ENCODE results near the gene TRIML2. TPM values are rescaled to one million over a fixed set of nuclear protein-coding genes. Genes with fewer than 3 reads are reported as not detected.
"Not testable (repeated sequence)": the region's sequence is repeated elsewhere in the genome, so short reads cannot be mapped to it uniquely, and the experiment has no call there.

Gene TRIML2
- total RNA-seq, 1 donor from 2014 or later = not detected

DNA sequence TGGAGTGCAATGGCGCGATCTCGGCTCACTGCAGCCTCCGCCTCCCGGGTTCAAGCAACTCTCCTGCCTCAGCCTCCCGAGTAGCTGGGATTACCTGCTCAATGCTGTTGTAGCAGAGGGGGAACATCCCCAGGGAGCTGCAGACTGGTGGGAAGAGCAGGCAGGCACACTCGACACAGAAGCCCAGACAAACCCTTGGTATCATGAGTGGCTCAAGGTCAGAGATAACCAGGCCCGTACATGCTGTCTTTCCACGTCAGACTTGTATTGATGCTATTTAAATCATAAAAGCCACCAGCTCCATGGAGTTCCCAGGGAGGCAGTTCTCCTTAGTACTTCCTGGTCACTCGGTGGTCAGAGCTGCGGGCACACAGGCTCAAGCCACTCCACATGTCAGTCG is 33.2 kb downstream of the TRIML2 start:
- TF ChIP-seq, protein P1, sequence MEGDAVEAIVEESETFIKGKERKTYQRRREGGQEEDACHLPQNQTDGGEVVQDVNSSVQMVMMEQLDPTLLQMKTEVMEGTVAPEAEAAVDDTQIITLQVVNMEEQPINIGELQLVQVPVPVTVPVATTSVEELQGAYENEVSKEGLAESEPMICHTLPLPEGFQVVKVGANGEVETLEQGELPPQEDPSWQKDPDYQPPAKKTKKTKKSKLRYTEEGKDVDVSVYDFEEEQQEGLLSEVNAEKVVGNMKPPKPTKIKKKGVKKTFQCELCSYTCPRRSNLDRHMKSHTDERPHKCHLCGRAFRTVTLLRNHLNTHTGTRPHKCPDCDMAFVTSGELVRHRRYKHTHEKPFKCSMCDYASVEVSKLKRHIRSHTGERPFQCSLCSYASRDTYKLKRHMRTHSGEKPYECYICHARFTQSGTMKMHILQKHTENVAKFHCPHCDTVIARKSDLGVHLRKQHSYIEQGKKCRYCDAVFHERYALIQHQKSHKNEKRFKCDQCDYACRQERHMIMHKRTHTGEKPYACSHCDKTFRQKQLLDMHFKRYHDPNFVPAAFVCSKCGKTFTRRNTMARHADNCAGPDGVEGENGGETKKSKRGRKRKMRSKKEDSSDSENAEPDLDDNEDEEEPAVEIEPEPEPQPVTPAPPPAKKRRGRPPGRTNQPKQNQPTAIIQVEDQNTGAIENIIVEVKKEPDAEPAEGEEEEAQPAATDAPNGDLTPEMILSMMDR (conservative IDR thresholded peaks at IDR 0.05; ENCODE audit: low read depth, low read length) = no peak
- DNase-seq (ENCODE audit: low read depth) = no peak
- no peak overlapping the region for H3K4me3 ChIP-seq (ENCODE audit: low read depth, low read length)

DNA sequence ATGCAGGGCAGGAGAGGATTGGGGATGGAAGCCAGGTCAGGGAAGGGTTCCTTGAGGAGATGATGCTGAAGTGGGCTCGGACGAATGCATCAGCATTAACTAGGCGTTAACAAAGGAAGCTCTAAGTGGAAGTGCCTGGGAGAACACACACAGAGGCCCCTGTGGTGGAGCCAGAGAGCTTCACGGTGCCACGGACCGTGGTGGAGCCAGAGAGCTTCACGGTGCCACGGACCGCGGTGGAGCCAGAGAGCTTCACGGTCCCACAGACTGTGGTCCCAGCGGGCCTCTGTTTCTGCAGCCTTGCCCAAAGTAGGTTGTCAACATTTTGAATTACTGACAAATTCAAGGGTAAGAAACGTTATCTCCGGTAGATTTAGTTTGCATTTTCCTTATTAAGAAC is 48.3 kb downstream of the TRIML2 start:
- TF ChIP-seq, protein P1 (conservative IDR thresholded peaks at IDR 0.05; ENCODE audit: low read depth, low read length) = no peak
- DNase-seq (ENCODE audit: low read depth) = no peak
- no peak overlapping the region for H3K4me3 ChIP-seq (ENCODE audit: low read depth, low read length)

DNA sequence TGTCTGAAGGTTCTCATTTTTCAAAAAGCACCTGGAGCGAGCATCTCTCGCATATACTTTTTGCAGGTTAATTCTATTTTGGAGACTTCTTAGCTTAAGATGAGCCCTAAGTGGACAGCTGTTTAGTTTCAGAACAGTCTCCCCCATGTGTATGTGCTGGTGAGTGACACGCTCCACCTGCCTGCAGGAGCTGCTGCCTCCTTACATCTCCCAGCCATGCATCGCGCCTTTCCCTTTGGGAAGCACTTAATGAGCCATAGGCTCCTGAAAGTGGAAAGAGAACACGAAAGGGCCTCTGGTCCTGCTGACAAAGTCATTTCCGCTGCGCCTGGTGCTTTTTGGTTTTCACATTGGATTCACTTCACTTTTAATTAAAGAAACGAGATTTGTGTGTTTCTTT is 56.1 kb downstream of the TRIML2 start:
- no peak for DNase-seq (ENCODE audit: low read depth)
- TF ChIP-seq, protein P1 (conservative IDR thresholded peaks at IDR 0.05; ENCODE audit: low read depth, low read length) = no peak
- no peak overlapping the region for H3K4me3 ChIP-seq (ENCODE audit: low read depth, low read length)

DNA sequence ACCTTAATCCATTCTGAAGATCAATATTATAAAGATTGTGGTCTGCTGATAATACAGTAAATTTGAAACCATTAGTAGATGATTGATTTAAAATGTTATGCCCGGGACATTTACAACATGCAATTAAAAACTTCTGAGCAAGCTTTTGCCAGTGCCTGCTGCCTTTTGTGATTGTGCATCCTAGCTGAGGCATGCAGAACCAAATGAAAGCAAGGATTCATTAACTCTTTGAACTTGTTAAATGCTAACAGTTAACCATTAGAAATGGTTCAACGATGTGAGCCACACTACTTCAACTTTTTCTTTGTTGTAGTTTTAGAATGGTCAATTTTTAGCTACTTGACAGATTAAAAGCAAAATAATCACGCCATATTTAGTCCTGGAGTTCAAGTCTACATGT is 62.7 kb downstream of the TRIML2 start:
- DNase-seq (ENCODE audit: low read depth) = no peak
- no peak overlapping the region for H3K4me3 ChIP-seq (ENCODE audit: low read depth, low read length)
- TF ChIP-seq, protein P1 (conservative IDR thresholded peaks at IDR 0.05; ENCODE audit: low read depth, low read length) = no peak

DNA sequence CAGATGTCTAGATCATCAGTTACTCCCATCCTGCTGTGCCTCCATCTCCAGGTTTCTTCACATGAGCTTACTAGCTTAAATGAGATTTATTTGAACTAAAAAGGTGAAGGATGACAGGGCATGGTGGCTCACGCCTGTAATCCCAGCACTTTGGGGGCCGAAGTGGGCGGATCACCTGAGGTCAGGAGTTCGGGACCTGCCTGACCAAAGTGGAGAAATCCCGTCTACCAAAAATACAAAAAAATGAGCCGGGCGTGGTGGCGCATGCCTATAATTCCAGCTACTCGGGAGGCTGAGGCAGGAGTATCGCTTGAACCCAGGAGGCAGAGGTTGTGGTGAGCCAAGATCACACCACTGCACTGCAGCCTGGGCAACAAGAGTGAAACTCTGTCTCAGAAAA is 63.9 kb downstream of the TRIML2 start:
- DNase-seq (ENCODE audit: low read depth); H3K4me3 ChIP-seq (ENCODE audit: low read depth, low read length): not testable (repeated sequence)

DNA sequence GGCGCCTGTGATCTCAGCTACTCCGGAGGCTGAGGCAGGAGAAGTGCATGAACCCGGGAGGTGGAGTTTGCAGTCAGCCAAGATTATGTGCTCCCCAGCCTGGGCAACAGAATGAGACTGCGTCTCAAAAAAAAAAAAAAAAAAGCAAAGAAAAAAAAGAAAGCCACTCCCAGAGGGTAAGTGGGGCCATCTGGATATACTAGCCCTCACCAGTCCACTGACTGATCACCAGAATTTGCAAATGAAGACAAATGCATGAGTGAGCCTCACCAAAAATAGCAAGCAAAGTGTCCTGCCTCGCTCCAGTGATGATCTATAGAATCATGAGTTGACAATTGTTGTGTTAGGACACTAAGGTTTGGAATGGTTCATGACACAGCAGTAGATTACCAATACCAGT is 66.2 kb downstream of the TRIML2 start:
- TF ChIP-seq, protein P1 (conservative IDR thresholded peaks at IDR 0.05; ENCODE audit: low read depth, low read length) = no peak
- no peak overlapping the region for H3K4me3 ChIP-seq (ENCODE audit: low read depth, low read length)
- DNase-seq (ENCODE audit: low read depth) = no peak

DNA sequence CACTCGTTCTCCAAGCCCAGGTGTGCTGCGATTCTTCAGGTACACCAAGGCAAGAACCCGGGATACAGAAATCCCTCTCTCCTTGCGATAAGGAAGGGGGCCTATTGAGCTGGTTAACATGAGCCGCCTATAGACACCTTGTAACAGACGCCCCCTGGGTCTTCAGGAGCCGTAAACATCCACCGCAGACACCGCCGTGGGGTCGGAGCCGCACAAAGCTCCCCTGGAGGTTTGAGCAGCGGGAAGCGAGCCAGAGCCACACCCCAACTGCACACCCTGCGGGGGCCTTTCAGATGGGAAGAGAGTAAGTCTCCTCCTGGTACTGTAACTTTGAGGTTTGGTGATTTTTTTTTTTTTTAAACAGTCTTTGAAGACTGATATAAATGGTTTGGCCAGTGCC is 67.2 kb downstream of the TRIML2 start:
- no peak for DNase-seq (ENCODE audit: low read depth)
- TF ChIP-seq, protein P1 (conservative IDR thresholded peaks at IDR 0.05; ENCODE audit: low read depth, low read length) = no peak
- no peak overlapping the region for H3K4me3 ChIP-seq (ENCODE audit: low read depth, low read length)

DNA sequence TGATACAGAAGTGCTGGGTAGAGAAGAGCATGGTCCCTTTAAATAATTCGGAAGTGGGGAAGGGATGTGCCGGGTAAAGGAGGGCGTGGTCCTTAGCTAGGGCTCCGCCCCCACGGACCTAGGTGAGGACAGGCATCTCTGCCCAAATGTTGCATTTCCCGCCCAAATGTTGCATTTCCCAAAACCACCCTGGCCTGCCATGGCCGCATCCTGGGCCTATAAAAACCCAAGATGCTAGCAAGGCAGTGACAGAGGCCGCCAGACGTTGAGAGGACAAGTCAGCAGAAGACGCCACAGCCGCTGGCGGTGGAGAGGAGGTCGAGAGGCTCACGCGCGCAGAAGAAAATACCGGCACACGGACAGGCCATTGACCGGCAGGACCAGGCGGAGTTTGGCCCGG is 67.7 kb downstream of the TRIML2 start:
- H3K4me3 ChIP-seq (ENCODE audit: low read depth, low read length) = no peak overlapping the region
- TF ChIP-seq, protein P1 (conservative IDR thresholded peaks at IDR 0.05; ENCODE audit: low read depth, low read length) = no peak
- DNase-seq (ENCODE audit: low read depth) = no peak

Measured in epithelial cell of proximal tubule (primary cell).